OCI-LY1 (cell line): Measurements from ENCODE around the gene MSMP.

Source experiments
- EZH2 ChIP-seq: fragments of 200-600 bp; sonication (generic), shearing (Covaris generic); IDR thresholded peaks from 2 replicates; pipeline ENCODE4 v1.8.0; 2017; ENCODE audit warnings: borderline replicate concordance, mixed run types, mild to moderate bottlenecking, antibody characterized with exemption, low read length, moderate library complexity, mixed read lengths
- TF ChIP-seq, protein P1 (sequence below): fragments of 200-600 bp; sonication (generic), shearing (Covaris generic); IDR thresholded peaks from 2 replicates; pipeline ENCODE4 v1.5.1; 2017; ENCODE audit warnings: mild to moderate bottlenecking, antibody characterized with exemption, low read length, moderate library complexity, mixed read lengths

DNA sequence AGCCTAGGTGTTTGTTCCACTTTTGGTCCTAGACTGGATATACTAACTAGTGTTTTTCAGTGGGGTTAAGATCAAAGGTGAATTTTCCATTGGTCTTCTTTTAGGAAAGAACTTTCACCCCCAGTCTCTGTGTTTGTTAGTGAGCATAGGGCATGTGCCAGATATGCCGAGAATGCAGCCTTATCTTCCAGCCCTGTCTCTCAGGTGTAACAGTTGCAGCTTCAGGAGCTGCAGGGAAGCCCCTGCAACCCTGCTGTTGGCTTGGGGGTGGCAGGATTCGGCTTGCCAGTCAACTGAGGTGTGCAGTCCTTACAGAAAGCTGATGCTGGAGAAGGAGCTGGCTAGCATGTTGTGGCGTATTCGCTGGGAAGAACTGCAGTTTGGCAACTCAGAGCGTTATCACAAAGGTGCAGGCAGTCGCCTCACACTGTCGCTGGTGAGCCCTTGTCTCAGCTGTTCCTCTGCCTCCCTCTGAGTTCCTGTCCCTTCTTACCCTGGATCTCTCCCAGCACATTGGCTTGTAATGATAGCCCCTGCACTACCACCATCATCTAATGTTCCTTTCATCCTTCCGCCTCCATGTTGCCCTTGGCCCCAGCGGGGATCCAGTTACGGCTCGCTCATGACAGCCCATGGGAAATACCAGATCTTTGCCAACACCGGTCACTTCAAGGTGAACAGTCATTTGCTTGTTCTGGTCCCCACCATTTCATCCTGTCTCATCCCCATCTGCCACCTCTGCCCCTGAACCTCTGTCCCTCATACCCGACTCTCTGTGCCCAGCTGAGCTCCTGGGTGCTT is 47.5 kb upstream of the MSMP start:
- no peak for TF ChIP-seq EZH2
- TF ChIP-seq, protein P1, sequence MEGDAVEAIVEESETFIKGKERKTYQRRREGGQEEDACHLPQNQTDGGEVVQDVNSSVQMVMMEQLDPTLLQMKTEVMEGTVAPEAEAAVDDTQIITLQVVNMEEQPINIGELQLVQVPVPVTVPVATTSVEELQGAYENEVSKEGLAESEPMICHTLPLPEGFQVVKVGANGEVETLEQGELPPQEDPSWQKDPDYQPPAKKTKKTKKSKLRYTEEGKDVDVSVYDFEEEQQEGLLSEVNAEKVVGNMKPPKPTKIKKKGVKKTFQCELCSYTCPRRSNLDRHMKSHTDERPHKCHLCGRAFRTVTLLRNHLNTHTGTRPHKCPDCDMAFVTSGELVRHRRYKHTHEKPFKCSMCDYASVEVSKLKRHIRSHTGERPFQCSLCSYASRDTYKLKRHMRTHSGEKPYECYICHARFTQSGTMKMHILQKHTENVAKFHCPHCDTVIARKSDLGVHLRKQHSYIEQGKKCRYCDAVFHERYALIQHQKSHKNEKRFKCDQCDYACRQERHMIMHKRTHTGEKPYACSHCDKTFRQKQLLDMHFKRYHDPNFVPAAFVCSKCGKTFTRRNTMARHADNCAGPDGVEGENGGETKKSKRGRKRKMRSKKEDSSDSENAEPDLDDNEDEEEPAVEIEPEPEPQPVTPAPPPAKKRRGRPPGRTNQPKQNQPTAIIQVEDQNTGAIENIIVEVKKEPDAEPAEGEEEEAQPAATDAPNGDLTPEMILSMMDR = no peak
